AG08396 (cell line): Measurements from ENCODE around the gene KIF3C.
"Not testable (repeated sequence)": the region's sequence is repeated elsewhere in the genome, so short reads cannot be mapped to it uniquely, and the experiment has no call there.

ENCODE experiments used
- DNase-seq: peaks from one replicate; pipeline ENCODE4 v3.0.0; 2012; ENCODE audit warnings: low spot score, mixed read lengths

The KIF3C gene

DNA sequence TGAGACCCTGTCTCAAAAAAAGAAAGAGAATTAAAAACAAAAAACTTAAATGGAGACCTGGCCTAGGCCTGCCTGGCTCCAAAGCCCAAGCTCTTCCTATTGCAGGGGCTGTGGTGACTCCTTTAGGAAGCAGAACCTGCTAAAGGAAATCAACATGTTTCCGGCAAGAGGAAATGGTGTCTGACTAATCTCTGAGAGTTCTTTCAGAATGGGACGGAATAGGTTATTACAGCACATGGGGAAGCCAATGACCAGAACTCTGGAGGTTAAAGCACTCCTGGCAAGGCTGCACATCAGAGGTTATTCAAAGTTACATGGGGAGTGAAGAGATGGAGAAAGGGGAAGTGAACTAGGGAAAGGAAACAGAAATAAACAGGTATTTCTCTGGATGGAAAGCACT lies 21.4 kb downstream of the KIF3C start:
- DNase-seq, result no peak

DNA sequence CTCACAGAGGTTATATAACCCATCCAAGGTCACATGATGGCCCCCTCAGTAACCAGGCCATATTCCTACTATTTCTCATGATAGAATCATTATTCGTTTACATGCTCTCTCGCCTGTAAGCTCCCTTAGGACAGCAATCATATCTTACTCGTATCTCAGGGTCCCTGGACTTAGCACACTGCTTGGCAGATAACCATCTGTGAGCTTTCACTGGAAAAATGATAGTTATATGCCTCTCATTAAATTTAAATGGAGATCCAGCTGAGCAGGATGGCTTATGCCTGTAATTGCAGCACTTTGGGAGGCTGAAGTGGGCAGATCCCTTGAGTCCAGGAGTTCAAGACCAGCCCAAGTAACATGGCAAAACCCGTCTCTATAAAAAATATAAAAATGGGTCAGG lies 21.9 kb downstream of the KIF3C start:
- DNase-seq, result no peak

GRCh38 chr2:25958611-25959010 lies 23.7 kb downstream of the KIF3C start:
- not testable (repeated sequence) for DNase-seq

GRCh38 chr2:25957743-25958142 lies 24.6 kb downstream of the KIF3C start:
- no peak for DNase-seq

DNA sequence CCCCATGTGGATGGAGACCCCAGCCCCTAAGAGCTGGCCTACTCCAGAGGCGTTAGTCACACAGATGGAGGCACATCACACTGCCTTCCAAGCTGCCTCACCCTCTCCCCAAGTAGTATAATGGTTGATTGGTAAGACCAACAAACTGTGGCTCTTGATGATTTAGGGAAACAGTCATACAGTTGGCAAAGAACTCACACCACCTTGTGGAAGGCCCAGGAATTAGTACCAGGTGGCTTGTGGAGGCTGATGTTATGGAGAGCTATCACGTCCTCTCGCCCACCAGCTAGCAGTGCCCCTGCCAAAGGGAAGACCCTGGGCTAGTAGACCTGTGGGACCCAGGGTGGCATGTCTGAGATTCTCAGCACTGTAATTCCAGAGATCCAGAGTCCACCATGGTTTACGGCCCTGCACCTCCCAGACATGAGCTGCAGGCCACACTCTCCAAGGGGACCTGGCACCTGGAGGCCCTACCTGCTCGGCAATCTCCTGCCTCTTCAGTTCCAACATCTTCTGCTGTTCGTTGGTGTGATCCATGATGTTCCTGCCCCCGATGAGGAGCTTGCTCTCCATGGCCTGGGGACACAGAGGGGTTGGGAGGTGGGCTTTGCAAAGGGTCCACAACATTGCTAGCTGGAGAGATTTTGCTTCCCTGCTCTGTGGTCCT lies 26.3 kb downstream of the KIF3C start:
- no peak for DNase-seq

GRCh38 chr2:25955036-25955435 lies 27.3 kb downstream of the KIF3C start:
- no peak for DNase-seq

DNA sequence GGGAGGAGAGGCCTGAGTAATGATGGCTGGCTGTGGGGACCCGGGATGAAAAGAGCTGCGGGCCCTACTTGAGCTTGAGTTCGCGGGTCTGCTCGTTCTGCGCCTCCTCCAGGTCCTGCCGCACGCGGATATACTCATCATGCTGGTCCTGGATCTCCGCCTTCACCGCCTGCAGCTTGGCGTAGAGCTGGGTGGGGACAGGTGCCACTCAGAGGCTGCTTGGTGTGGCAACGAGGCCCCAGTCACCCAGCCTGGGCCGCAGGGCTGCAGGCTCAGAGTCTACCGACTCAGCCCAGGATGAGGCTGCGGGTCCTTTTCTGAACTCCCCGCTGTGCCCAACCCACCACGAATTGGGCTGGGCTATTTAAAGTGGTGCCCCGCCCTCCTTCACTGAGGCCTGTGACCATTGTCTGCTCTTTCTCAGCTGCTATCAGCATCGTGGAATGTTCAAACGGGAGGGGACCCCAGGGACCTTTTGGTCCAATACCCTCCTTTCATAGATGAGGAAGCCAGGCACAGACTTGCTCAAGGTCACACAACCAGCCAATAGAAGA lies 28.0 kb downstream of the KIF3C start:
- no peak for DNase-seq

- peak; percentile 86 for DNase-seq
These were observed 31.2 kb downstream of the KIF3C start for GRCh38 chr2:25951071-25951547.

DNA sequence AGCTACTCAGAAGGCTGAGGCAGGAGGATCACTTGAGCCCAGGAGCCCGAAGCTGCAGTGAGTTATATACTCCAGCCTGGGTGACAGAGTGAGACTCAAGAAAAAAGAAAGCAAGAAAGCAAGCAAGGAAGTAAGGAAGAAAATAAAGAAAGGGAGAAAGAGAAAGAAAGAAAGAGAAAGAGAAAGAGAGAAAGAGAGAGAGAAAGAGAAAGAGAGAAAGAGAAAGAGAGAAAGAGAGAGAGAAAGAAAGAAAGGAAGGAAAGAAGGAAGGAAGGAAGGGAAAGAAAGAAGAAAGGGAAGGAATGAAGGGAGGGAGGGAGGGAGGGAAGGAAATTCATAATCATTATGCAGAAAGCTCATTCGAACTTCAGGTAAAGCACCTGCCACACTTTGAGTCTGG lies 33.9 kb downstream of the KIF3C start:
- no peak for DNase-seq

DNA sequence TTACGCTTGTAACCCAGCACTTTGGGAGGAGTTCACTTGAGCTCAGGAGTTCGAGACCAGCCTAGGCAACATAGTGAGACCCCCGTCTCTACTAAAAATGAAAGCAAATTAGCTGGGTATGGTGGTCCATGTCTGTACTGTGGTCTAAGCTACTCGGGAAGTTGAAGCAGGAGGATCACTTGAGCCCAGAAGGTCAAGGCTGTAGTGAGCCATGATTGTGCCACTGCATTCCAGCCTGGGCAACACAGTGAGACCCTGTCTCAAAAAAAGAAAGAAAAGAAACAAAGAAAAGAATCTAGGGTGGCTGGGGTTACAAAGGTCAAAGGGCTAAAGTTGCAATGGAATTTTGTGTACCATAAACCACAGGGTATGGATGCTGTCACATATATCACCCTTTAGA lies 41.3 kb downstream of the KIF3C start:
- DNase-seq, result no peak

DNA sequence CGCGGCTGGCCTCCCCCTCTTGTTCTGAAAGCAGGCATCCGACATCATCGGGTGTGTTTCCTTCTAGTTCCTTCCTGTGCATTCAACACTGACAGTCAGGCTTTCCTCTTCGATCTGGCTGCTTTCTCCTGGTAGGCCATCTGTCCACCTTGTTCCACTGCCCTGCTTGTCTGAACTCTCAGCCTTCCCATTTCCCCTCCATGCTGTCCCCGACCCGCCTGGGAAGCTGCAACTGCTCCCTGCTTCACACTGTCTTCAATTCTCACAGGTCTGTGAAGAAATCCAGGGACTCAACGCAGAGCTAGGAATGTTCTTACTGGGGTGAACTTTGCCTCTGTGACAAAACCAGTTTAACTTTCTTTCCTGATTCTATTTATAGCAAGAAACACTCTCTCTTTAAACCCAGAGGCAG lies 43.0 kb downstream of the KIF3C start:
- DNase-seq, result no peak

DNA sequence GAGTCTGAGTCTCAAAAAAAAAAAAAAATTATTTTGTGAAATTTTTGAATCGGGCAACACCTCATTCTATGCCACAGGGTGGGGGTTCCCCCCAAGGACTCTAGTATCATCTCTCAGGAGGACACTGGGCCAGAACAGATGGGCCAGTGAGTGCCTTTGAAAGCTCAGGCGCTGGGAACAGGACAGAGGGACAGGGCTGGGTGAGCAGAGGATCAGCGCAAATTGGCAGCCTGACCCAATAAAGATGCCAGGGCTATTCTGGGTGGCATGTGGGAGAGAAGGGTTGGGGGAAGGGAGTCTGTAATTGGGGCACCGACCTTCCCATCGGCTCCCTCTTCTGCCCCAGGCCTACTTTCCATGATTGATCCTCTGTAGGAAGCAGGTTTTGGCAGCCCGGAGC lies 44.0 kb downstream of the KIF3C start:
- no peak for DNase-seq

GRCh38 chr2:25936889-25937545 lies 45.3 kb downstream of the KIF3C start:
- no peak for DNase-seq

DNA sequence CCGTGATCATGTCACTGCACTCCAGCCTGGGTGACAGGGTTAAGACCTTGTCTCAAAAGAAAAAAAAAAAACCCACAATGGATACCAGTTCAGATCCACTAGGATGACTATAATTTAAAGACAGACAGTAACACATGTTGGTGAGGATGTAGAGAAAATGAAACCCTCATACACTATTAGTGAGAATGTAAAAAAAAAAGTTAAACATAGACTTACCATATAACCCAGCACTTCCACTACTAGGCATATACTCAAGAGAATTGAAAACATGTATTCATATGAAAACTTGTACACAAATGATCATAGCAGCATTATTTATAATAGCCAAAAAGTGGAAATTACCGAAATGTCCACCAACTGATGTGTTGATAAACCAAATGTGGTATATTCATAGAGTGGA lies 48.7 kb downstream of the KIF3C start:
- DNase-seq, result no peak

DNA sequence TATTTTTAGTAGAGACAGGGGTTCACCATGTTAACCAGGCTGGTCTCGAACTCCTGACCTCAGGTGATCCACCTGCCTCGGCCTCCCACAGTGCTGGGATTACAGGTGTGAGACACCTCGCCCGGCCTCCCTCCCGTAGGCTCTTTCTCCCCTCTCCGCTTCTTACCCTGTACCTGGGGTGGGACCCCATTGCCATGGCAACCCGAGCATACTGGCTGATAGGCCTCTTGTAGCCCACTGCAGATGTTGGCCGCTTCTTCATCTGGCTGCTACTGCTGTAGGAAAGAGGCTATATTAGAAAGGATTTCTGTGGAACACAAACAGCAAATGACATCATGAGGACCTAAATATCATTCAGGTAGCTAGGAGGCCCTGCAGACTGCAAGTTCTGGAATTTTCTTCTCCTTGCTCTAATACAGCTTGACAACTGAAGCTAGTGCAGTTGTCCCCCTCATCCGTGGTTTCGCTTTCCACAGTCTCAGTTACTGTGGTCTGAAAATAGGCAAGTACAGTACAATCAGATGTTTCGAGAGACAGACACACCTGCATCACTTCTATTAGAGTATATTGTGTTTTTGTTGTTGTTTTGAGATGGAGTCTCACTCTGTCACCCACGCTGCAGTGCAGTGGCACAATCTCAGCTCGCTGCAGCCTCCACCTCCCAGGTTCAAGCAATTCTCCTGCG lies 52.4 kb downstream of the KIF3C start:
- DNase-seq, result no peak

- DNase-seq, result no peak
These were observed 53.6 kb downstream of the KIF3C start for GRCh38 chr2:25928668-25929067.

DNA sequence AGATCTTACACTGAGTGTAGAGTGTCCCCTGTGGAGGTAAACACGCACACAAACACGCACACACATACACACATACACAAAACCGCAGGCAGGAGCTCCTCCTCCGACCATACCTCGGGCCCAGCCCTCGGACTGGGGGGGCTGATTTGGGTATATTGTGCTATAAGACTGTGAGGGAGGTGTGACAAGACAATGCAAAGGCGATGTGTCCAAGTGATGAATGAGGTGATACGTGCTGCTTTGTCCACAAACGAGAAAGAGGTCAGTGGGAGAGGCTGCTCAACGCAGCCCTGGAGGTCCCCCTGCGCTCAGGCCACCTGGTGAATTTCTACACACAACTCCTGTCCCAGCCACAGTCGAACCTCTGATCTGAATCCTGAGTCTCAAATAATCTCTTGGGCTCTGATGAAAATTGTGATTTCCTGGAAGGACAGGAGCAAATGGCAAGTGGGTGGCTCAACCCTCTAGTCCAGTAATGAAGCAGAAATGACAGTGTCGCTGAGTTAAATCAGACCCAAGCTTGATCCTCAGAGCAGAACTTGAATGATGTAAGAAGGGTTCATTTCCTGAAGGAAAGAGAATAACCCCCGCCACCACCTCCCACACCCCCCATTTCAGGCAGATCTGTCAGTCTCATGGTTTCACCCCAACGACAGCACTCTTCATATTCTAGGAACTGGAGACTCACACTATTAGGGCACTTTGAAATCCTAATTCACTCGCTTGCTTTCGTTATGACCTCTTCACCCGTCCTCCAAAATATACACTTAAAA lies 55.1 kb downstream of the KIF3C start:
- no peak for DNase-seq

DNA sequence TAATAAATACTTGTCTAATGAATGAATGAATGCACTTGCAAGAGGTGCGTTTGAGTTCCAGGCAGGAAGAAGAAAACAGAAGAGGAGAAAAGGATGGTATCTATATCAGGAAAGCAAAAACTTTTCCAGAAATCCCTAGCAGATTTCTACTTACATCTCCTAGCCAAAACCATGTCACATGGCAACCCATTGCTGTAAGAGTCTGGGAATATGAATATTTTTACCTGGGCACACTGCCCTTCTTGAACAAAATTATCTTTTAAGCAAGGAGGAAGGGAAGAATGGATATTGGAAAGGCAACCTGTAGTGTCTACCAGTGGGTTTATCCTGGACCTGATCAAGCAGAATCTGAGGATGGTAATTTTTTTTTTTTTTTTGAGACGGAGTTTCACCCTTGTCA lies 59.8 kb downstream of the KIF3C start:
- DNase-seq, result no peak

- DNase-seq, result no peak
These were observed 61.4 kb downstream of the KIF3C start for GRCh38 chr2:25920786-25921415.

DNA sequence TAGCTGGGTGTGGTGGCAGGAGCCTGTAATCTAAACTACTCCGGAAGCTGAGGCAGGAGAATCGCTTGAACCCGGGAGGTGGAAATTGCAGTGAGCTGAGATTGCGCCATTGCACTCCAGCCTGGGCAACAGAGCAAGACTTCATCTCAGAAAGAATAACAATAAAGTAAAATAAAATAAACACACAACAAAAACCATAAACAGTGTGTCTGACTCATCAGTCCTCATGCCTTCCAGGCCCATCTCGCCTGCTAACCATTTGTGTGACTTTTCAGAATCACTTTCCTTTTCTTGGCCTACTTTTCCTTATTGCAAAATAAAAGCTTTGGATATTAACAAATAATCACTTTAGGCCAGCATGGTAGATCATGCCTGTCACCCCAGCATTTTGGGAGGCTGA lies 62.0 kb downstream of the KIF3C start:
- DNase-seq, result peak; percentile 86

DNA sequence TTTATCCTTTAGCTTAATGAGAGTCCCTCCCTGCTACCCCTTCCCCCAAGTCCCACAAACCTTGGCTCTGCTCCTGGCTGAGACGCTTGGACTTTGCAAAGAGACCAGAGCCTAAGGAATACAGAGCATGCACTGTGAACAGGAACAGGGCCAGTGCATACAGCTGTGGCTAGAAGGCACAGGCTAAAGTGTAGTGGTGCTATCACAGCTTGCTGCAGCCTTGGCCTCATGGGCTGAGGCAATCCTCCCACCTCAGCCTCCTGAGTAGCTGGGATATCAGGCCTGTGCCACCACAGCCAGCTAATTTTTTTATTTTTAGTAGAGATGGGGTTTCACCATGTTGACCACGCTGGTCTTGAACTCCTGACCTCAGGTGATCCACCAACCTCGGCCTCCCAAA lies 64.5 kb downstream of the KIF3C start:
- DNase-seq, result no peak

- DNase-seq, result not testable (repeated sequence)
These were observed 64.9 kb downstream of the KIF3C start for GRCh38 chr2:25917411-25917810.
